HG03575 (cell line): ENCODE measurements around the gene LAT.
"Not testable (repeated sequence)": the region's sequence is repeated elsewhere in the genome, so short reads cannot be mapped to it uniquely, and the experiment has no call there.

Source experiments
- ATAC-seq: cut with Tn5 transposase; IDR thresholded peaks from one replicate; pipeline ENCODE4 v1.9.1; 2021; ENCODE audit not compliant: unreplicated experiment, insufficient number of reproducible peaks, low FRiP score; ENCODE audit errors: extremely low read depth

The LAT gene

DNA sequence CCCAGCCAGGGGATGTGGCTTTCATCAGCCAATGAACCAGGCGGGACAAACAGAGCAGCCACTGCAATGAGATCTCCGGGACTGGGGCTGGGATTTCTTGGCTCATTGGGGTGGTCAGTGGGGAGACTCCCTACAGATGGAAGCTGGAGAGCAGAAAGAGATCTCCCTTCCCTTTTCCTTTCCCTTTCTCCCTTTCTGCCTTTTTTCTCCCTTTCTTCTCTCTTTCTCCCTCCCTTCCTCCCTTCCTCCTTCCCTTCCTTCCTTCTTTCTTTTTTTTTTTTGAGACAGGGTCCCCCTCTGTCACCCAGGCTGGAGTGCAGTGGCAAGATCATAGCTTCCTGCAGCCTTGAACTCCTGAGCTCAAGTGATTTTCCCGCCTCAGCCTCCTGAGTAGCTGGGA is 14.0 kb downstream of the LAT start:
- no peak for ATAC-seq

DNA sequence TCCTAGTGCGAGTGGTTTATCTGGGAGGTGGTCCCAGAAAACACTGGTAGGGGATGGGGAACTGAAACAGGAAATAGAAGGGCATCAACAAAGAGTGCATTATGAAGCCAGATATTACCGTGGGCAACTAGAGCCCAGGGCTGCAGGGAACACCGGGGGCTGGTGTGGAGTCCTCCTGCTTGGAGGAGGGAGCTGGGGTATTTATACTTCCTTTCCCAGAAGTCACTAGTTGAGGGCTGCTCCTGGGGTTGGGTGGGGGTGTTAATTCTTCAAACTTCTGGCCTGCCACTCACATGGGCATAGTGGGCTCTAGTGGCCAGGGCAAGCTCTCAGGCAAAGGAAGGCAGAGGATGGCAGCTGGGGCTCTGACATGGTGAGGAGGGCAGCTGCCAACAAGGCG is 14.7 kb downstream of the LAT start:
- ATAC-seq, result no peak

GRCh38 chr16:29000019-29000418 is 15.2 kb downstream of the LAT start:
- ATAC-seq, result no peak

DNA sequence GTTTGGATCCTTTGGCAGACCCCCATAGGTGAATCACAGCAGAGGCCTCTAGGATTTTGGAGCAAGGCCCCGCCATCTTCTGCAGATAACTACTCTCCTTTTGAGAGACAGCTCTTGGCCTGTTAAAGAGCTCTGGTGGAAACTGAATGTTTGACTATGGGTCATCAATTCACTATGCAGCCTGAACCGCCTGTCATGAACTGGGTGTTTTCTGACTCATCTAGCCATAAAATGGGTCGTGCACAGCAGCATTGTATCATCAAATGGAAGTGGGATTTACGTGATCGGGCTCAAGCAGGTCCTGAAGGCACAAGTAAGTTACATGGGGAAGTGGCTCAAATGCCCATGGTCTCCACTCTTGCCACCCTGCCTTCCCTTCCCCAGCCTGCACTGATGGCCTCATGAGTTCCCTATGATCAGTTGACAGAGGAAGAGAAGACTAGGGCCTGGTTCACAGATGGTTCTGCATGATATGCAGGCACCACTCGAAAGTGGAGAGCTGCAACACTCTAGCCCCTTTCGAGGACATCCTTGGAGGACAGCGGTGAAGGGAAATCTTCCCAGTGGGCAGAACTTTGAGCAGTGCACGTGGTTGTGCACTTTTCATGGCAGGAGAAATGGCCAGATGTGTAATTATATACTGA is 19.8 kb downstream of the LAT start:
- not testable (repeated sequence) for ATAC-seq

DNA sequence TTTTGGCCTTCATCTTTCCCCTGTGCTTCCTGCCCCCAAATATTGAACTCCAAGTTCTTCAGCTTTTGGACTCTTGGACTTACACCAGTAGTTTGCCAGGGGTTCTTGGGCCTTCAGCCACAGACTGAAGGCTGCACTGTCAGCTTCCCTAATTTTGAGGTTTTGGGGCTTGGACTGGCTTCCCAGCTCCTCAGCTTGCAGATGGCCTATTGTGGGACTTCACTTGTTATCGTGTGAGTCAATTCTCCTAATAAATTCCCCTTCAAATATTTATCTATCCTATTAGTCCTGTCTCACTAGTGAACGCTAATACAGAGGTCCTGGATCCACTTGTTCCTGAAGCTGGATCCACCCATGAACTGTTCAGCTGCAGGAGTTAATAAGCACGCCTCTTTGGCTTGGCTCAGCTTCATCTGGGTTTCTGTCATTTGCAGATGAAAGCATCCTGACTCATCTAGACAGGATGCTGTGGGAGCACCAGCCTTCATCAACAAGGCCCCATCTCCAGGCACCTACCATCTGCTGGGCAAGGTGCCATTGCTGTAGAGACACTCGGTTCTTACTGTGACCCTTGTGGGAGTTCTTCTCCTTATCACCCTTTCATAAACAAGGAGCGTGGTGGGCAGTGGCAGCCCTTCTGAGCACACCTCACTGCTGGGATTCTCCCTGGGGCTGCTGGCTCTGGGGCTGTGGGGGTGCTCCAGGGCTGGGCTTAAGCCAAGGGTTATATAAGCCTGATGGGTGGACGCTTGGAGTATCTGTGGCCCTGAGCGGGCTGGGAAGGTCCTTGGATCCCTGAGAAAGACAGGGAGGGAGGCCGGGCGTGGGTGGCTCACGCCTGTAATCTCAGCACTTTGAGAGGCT is 23.1 kb downstream of the LAT start:
- no peak for ATAC-seq

GRCh38 chr16:29009050-29009837 is 24.4 kb downstream of the LAT start:
- ATAC-seq, result no peak

DNA sequence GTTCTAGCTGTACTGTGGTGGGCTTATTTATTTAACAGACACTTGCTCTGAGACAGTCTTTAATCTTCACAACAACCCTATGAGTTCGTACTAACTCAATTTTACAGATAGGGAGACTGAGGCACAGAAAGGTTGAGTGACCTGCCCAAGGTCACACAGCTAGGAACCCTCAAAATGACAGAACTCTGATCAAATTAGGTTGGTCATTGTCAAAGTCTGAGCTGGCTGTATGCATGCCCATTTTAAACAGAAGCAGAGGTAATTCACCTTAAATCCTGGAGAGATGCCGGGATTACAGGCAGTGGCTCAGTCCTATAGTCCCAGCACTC is 24.9 kb downstream of the LAT start:
- ATAC-seq, result no peak

GRCh38 chr16:29011112-29011511 is 26.3 kb downstream of the LAT start:
- no peak for ATAC-seq

DNA sequence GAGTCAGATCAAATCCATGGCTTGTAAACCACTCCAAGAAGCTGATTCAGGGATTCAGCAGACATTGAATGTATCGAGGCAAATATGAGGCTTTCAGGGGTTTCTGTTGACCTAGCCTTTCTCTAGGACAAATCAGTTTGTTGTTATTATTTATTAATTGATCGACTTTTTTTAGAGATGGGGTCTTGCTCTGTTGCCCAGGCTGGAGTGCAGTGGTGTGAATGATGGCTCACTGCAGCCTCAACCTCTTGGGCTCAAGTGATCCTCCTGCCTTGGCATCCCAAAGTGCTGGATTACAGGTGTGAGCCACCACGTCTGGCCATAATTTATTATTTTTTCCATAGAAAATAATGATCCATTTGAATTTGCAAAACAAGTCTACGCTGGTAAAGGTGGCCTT is 27.0 kb downstream of the LAT start:
- ATAC-seq, result no peak

GRCh38 chr16:29012913-29013553 is 28.2 kb downstream of the LAT start:
- no peak for ATAC-seq

DNA sequence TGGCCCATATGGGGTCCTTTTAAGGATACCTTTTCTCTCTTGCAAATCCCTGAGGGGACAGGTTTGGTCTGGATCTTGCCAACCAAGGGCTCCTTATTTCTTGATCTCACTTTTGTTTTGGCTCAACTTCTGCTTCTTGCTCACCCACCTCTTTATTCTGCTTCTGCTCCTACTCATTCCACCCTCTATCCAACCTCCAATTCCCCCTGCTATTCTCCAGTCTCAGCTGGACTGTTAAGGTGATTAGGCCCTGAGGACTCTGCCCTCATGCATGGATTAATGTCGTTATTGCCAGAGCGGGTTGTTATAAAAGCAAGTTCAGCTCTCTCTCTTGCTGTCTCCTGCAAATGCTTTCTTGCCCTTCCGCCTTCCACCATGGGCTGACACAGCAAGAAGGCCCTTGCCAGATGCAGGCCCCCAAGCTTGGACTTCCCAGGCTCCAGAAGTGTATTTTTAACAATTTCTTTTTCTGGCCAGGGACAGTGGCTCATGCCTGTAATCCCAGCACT is 29.8 kb downstream of the LAT start:
- no peak for ATAC-seq

DNA sequence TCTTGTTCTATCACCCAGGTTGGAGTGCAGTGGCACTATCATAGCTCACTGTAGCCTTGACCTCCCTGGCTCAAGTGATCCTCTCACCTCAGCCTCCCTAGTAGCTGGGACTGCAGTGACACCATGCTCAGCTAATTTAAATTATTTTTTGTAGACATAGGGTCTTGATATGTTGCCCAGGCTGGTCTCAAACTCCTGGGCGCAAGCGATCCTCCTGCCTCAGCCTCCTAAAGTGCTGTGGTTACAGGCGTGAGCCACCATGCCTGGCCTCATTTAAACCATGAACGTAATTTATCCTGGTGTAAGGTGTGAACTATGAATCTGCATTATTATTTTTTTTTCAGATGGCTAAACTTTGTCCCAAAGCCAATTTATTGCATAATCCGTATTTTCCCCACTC is 37.3 kb downstream of the LAT start:
- ATAC-seq, result no peak

- ATAC-seq, result no peak
Measured at GRCh38 chr16:29023279-29024277, 38.7 kb downstream of the LAT start.

GRCh38 chr16:29024278-29024677 is 39.4 kb downstream of the LAT start:
- no peak for ATAC-seq

- no peak for ATAC-seq
Measured at GRCh38 chr16:29025218-29025617, 40.4 kb downstream of the LAT start.

DNA sequence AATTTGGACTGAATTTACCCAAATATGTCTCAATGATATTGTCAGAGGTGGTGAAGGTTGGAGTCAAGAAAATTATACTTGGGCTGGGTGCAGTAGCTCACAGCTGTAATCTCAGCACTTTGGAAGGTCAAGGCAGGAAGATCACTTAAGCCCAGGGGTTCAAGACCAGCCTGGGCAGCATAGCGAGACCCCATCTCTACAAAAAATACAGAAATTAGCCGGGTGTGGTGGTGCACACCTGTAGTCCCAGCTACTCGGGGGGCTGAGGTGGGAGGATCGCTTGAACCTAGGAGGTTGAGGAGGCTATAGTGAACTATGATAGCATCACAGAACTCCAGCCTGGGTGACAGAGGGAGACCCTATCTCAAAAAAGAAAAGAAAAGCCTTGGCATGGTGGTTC is 40.9 kb downstream of the LAT start:
- ATAC-seq, result no peak

DNA sequence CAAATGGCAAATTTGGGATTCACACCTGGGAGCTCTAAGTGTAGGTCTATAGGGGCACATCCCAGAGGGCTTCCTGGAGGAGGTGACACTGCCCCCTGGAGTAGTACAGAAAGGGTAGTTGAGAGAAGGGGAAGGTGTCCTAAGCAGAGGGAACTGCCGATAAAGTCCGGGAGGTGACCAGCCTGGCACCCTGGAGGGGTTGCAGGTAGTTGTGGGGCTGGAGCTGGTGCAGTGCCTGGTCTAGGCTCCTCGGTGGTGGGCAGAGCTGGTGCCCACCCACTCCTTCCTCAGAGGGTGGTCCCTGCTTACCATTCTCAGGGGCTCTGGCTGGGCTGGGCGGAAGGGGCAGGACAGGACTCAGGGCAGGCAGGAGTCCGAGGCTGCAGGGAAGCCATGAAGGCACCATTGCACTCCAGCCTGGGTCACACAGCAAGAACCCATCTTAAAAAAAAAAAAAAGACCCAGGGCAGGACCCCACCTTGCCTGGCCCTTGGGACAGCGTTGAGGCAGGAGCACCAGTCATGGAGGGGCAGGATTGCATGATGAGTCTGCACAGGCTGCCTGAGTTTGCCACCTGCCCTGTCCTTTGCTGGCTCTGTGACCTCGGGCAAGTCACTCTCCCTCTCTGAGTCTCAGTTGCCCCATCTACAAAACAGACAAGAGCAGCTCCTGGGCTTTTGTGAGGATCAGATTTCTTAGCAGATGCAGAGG is 43.8 kb downstream of the LAT start:
- ATAC-seq, result no peak
